Endothelial cell of hepatic sinusoid (primary cell): ENCODE data around the gene ADAMTS18.

Experiments used
- in situ Hi-C: cut with HindIII; loops from 2 replicates; pipeline ENCODE4 v1.10.0; 2017; ENCODE audit warnings: low sequenced_read_pairs

The ADAMTS18 gene

DNA sequence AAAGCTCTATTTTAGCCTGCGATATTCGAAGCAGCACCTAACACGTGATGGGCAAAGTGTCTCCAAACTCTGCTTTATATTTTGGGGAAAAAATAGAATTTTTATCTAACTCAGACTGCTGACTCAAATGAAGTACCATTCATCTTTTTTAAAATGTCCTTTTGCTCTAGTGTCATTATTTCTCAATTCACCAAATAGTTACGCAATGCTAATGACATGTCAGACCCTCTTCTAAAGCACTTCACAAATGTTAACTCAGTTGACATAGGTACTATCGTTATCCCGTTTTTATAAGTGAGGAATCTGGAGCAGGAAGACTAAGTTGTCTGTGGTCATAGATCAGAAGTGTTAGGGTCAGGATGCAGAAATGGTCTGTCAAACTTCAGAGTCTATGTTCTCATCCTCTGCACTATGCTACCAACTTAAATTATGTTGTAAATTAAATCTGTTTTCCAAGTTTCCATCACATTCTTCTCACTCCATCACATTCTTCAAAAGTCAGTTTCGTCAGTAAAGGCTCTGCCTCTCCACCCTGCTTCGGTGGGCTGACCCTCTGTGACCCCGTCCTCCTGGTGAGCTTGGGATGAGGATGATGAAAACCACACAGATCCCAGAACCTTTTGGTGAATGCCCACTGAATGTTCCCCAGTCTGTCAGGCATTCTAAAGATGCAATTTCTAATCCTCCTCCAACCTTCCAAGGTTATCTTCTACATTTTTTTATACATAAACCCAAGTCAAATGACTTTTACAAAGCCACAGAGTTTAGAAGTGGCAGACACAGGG is 102.8 kb downstream of the ADAMTS18 start:
- in situ Hi-C loops = no loop called here

GRCh38 chr16:77331043-77331442 is 103.8 kb downstream of the ADAMTS18 start:
- in situ Hi-C loops = no loop called here

DNA sequence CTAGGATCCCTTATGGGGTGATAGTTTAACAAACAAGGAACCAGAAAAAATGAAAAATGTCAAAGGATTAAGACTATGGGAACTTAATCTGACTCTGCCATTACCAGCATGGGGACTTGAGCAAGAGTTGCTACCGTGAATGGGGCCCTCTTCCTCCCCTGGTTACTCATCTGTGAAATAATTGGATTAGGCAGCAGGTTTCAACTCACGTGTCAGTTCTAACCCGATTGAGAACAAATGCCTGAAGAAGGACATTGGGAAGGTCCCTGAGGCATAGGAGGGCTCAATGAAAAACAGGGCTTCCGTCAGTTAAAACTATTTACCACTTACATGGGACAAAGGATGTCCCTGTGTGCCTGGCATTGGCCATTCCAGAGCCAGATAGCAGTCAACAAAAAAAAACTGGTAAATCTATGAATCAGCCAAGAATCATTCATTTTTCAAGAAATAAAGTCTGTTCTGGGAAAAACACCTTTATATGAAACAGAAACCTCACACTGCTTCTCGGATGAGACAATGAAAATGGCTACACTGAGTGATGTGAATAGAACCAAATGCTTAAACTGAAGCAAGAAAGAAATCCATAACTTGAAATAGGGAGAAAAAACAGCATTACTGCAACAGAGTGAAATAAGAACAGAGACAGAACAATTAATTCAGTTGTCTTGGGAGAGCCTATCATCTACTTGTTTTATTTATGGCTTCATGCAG is 104.3 kb downstream of the ADAMTS18 start:
- in situ Hi-C loops = no loop called here

- in situ Hi-C loops = no loop called here
Observed at GRCh38 chr16:77328768-77329167, 106.1 kb downstream of the ADAMTS18 start.

DNA sequence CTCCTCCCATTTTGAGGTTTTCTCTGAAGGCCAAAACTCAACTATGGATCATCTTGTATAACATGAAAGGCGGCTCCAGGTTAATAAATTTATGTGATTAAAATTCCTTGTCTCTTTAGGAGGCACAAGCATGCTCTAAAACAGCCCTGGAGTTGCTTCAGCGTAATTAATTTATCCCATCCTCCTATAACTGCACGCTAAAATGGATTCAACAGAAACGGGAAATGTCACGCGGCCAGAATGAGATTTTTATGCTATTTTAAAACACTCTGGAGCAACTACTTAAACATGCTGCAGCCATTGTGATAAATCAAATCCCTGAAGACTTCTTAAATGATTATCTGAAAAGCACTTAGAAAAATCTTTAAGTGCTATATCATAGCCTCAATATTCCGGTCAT is 106.6 kb downstream of the ADAMTS18 start:
- in situ Hi-C loops = no loop called here

- in situ Hi-C loops = no loop called here
Observed at GRCh38 chr16:77327717-77328116, 107.1 kb downstream of the ADAMTS18 start.

GRCh38 chr16:77324729-77325128 is 110.1 kb downstream of the ADAMTS18 start:
- in situ Hi-C loops = no loop called here

- in situ Hi-C loops = no loop called here
Observed at GRCh38 chr16:77323695-77324094, 111.1 kb downstream of the ADAMTS18 start.

- in situ Hi-C loops = no loop called here
Observed at GRCh38 chr16:77322757-77323156, 112.1 kb downstream of the ADAMTS18 start.

DNA sequence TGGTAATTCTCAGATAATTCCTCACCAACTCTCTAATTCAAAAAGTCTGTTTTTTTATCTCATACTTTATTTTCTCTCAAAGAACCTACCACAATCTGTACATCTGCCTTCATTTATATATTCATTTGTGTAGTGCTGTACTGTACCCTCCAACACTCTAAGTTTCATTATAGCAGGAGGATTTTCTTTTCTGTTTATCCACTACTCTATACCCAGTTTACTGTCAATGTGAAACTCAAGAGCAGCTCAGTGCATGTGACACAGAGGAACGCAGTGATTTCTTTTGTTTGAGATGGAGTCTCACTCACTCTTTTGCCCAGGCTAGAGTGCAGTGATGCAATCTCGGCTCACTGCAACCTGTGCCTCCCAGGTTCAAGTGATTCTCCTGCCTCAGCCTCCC is 117.8 kb downstream of the ADAMTS18 start:
- in situ Hi-C loops = no loop called here

- in situ Hi-C loops = no loop called here
Observed at GRCh38 chr16:77310877-77311276, 124.0 kb downstream of the ADAMTS18 start.

DNA sequence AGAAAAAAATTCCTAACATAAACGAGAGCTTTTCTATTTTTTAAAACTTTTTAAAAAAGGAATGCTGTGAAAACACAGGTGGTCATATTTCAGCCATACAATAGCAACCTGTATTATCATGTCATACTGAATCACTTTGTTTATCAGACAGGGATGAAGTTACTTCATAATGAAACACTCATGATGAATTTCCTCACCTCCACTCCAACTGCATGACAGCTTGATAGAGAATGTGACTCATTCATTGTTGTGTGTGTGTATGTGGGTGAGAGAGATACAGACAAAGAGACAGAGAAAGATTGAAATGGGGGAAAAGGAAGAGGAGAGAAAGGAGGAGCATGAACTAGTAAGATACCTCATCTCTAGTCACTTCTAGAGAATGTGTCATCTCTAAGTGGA is 126.7 kb downstream of the ADAMTS18 start:
- in situ Hi-C loops = no loop called here

DNA sequence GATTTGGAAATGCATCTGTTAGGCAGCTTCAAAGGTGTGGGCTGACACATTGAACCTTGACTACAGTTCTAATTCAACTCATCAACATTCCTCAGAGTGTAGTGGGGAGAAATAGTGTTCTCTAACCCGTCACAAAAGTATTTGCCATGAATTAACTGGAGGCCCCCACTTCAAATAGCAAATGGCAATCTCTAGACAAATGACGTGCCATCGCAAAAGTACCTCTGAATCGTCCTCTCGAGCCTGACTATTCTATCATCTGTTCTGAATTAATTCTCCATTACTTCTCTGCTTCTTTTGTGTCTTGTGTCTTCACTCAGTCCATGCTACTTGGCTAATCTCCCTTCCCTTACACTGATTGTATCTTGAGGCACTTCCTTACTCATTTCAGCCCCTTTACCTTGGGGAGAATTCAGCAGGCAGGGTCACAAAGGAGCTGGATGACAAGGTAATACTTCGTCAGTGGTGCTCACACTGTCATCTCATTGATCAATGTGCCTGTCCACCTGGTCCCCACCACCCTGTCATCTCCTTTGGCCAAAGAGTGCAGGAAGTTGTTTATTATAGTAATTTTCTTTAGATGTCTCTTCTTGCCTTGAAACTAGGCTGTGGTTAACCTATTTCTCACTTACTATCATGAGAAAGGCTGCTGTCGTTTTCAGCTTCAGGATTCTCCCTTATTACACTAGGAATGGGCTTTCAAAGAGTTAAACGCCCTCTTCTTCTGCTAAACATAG is 127.2 kb downstream of the ADAMTS18 start:
- in situ Hi-C loops = no loop called here

GRCh38 chr16:77306075-77306474 is 128.8 kb downstream of the ADAMTS18 start:
- in situ Hi-C loops = no loop called here

GRCh38 chr16:77304877-77305276 is 130.0 kb downstream of the ADAMTS18 start:
- in situ Hi-C loops = loop anchor here (5.0 kb wide), 3 partner anchors 47 to 277 kb away; no protein-coding TSS in a partner anchor

- in situ Hi-C loops = loop anchor here (5.0 kb wide), 3 partner anchors 48 to 278 kb away; no protein-coding TSS in a partner anchor
Observed at GRCh38 chr16:77304134-77304533, 130.7 kb downstream of the ADAMTS18 start.

- in situ Hi-C loops = loop anchor here (5.0 kb wide), 3 partner anchors 50 to 280 kb away; no protein-coding TSS in a partner anchor
Observed at GRCh38 chr16:77302674-77303073, 132.2 kb downstream of the ADAMTS18 start.

- in situ Hi-C loops = loop anchor here (5.0 kb wide), 3 partner anchors 50 to 280 kb away; no protein-coding TSS in a partner anchor
Observed at GRCh38 chr16:77302249-77302648, 132.6 kb downstream of the ADAMTS18 start.

DNA sequence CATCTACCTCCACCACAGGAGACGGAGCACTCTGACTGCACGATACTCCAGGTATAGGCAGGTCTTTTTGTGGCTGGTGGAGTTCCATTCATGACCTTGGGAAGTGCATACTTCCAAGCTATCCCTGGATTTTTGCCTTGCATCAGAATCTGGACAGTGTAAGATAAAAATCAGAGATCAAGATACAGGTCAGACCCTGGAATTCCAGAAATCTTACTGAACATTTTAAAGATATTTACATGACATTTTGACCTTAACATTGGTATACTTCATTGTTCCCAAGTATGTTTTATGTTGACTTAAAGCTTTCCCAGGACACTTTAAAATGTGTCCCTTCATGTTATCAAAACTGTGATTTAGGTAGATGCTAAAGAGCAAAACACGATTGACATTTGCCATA is 134.6 kb downstream of the ADAMTS18 start:
- in situ Hi-C loops = loop anchor here (5.0 kb wide), 3 partner anchors 52 to 282 kb away; no protein-coding TSS in a partner anchor

DNA sequence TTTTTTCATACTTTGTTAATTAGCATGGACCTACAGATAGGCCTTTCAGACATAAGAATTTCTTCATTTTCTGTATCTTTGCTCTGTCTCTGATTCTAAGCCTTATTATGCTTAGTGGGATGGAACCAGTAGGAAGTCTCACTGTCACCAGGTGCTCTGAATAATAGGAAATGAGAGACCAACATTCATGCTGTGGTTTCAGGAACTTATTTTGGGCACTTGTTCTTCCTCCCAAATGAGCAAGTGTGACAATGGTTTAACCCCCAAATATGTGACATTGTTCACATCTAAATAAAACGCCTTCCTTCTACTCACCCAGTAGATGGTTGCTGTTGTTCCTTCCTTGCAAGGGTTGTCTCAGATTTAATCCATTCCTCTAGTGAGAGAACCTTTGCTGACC is 135.4 kb downstream of the ADAMTS18 start:
- in situ Hi-C loops = no loop called here
